ENCODE data around the gene SCNM1. TPM values are rescaled to one million over a fixed set of nuclear protein-coding genes. Genes with fewer than 3 reads are reported as not detected.

The SCNM1 gene
- total RNA-seq (2022; extraction: Qiagen RNA extraction), result 45.2 to 49.4 TPM (median 47.4 TPM) in 5 replicates

DNA sequence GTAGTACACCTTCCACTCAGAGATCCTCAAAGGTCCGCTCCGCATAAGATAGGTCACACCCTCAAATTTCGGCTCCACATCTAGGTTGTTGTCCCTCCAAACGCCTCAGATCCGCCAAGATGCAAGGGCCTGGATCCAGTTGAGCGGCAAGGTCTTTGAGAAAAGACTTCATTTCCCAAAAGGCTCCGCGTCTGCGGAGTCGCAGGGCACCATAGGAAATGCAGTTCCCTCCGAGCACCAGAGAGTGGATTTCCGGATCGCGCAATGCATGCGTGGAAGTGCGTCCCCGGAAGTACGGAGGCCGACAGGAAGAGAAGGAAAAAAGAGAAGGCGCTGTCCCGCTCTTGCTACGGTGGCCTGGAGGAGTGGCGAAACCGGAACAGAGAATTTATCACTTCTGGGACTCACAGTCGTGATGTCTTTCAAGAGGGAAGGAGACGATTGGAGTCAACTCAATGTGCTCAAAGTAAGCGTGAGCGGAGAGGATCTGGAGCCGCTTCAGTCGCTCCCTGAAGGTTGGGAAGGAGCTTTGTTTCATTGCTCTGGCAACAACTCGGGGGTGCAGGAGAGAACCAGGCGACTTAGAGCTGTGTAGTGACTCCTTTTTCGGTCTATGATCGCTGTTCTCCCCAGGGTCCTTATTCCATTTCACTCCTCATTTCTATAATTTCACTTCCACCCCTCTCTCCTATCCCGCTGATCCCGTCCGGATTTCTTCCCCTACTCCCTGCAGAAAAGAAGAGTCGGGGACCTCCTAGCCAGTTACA lies at the start of gene SCNM1, which contains the start of gene LYSMD1:
Gene SCNM1, plus strand, starts transcription at position 407 of the 767 bp plus-strand sequence. Its CDS starts 9 bp downstream, at position 416.
Gene LYSMD1, minus strand, starts transcription at position 165 of the 767 bp plus-strand sequence. CDS start 644 bp downstream, outside the sequence.

GRCh38 chr1:151146412-151147131 lies 19.4 kb upstream of the SCNM1 start, which contains the start of gene SEMA6C:
Gene SEMA6C (minus strand): TSS chr1:151146631. CDS start chr1:151142621, 4,010 bp downstream.

GRCh38 chr1:151156515-151156819 lies 9.5 kb upstream of the SCNM1 start, which contains the start of gene TNFAIP8L2:
Gene TNFAIP8L2 (plus strand): TSS chr1:151156649. CDS start chr1:151158698, 2,049 bp downstream.

DNA sequence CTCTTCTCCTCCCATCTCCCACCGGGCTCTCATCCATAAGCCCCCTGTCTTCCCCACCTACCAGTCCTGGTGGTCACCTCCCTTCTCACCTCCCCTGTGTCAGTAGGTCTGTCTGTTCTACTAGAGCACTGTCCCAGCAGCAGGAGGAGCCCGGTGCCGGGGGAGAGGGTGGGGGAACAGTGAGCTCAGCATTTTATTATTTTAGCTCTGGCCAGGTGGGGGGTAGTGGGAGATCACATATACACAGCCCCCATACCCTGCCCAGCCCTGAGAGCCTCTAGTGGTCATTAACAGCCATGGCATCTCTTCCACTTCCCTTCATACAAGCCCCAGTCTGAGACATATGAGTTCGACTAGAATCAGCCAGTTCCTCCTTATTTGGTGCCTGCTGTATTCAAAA lies 9.9 kb downstream of the SCNM1 start, which contains the start of gene TMOD4:
Gene TMOD4, minus strand, starts transcription at position 119 of the 400 bp plus-strand sequence. CDS start 1,106 bp downstream, outside the sequence.

GRCh38 chr1:151189637-151190445 lies 23.9 kb downstream of the SCNM1 start, which contains the start of gene VPS72:
Gene VPS72 (minus strand): TSS chr1:151190197. CDS start chr1:151190121, 76 bp downstream.

DNA sequence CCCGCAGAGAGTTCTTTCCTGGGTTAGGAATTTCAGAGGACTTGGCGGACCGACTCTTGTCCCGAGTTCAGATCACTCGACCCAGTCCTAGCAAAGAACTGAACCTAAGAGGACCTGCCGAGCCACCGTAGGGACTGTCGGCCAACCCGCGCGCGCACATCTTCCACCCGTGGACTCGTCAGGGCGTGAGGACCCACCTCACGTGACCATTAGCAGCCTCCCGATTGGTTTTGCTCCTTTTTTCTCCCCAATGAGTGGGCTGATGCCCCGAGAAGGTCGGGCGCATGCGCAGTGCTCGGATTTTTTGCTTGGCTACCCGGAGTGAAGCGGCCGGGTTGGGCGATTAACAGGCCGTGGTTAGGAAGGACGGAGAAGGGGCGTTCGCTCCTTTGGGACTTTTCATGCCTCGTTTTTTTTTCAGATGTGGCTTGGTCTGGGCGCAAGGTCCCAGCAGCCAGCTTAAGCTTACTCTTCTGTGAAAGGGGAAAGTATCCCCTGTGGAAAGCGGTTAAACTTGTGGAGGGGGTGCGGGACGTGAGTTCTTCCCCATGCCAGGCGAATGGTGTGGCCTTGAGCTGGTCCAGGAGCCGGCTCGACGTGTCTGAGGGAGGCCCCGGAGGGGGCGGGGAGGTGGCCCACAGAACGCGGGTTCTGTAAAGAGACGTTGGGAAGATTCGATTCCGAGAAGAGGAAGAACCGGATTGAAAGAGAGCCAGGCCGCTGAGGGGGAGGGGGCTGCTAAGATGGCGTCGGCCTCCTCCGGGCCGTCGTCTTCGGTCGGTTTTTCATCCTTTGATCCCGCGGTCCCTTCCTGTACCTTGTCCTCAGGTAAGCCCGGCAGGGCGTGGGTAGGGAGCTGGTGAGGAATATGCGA lies 32.5 kb downstream of the SCNM1 start, which contains the start of gene PIP5K1A:
Gene PIP5K1A, plus strand, starts transcription at position 299 of the 874 bp plus-strand sequence. Its CDS starts 445 bp downstream, at position 744.

Other genes with a start within 250 kb of the SCNM1 start
- gene SETDB1, start 239.8 kb upstream of the SCNM1 start, total RNA-seq (2022; extraction: Qiagen RNA extraction), result 21.6 to 27.7 TPM (median 24.1 TPM) in 5 replicates
- gene CERS2, start 191.3 kb upstream of the SCNM1 start, total RNA-seq (2022; extraction: Qiagen RNA extraction), result 239 to 260 TPM (median 257 TPM) in 5 replicates
- gene ANXA9, start 183.9 kb upstream of the SCNM1 start, total RNA-seq (2022; extraction: Qiagen RNA extraction), result 0.71 to 1.2 TPM (median 0.89 TPM) in 5 replicates
- gene MINDY1, start 159.2 kb upstream of the SCNM1 start, total RNA-seq (2022; extraction: Qiagen RNA extraction), result 2.5 to 3.9 TPM (median 3.3 TPM) in 5 replicates
- 14.7 to 18.6 TPM (median 17.8 TPM) in 5 replicates for gene PRUNE1, start 157.7 kb upstream of the SCNM1 start, total RNA-seq (2022; extraction: Qiagen RNA extraction)
- gene BNIPL, start 129.6 kb upstream of the SCNM1 start, total RNA-seq (2022; extraction: Qiagen RNA extraction), result 0.07 to 0.17 TPM (median 0.11 TPM) in 4 of 5 replicates, not detected in the other
- gene C1orf56, start 118.4 kb upstream of the SCNM1 start, total RNA-seq (2022; extraction: Qiagen RNA extraction), result 5.6 to 8.1 TPM (median 6.4 TPM) in 5 replicates
- 88.2 to 91.9 TPM (median 89.9 TPM) in 5 replicates for gene CDC42SE1, start 106.5 kb upstream of the SCNM1 start, total RNA-seq (2022; extraction: Qiagen RNA extraction)
- 11.9 to 15.4 TPM (median 14.5 TPM) in 5 replicates for gene MLLT11, start 105.7 kb upstream of the SCNM1 start, total RNA-seq (2022; extraction: Qiagen RNA extraction)
- 2.6 to 3.9 TPM (median 3.8 TPM) in 5 replicates for gene GABPB2, start 95.4 kb upstream of the SCNM1 start, total RNA-seq (2022; extraction: Qiagen RNA extraction)
- 1.5 to 2.3 TPM (median 1.5 TPM) in 5 replicates for gene SEMA6C, start 19.5 kb upstream of the SCNM1 start, total RNA-seq (2022; extraction: Qiagen RNA extraction)
- gene TNFAIP8L2, start 9.5 kb upstream of the SCNM1 start, total RNA-seq (2022; extraction: Qiagen RNA extraction), result not detected in 5 replicates
- gene LYSMD1, start 242 bp upstream of the SCNM1 start, total RNA-seq (2022; extraction: Qiagen RNA extraction), result 5.2 to 7.3 TPM (median 7.1 TPM) in 5 replicates
- gene TMOD4, start 9.8 kb downstream of the SCNM1 start, total RNA-seq (2022; extraction: Qiagen RNA extraction), result 0.23 to 0.43 TPM (median 0.35 TPM) in 3 of 5 replicates, not detected in the others
- gene VPS72, start 24.1 kb downstream of the SCNM1 start, total RNA-seq (2022; extraction: Qiagen RNA extraction), result 49.1 to 77.7 TPM (median 52.5 TPM) in 5 replicates
- gene PIP5K1A, start 32.4 kb downstream of the SCNM1 start, total RNA-seq (2022; extraction: Qiagen RNA extraction), result 57.0 to 64.9 TPM (median 60.7 TPM) in 5 replicates
- 173 to 199 TPM (median 198 TPM) in 5 replicates for gene PSMD4, start 88.6 kb downstream of the SCNM1 start, total RNA-seq (2022; extraction: Qiagen RNA extraction)
- 11.3 to 15.1 TPM (median 13.2 TPM) in 5 replicates for gene ZNF687, start 116.2 kb downstream of the SCNM1 start, total RNA-seq (2022; extraction: Qiagen RNA extraction)
- 21.3 to 29.4 TPM (median 28.8 TPM) in 5 replicates for gene PI4KB, start 161.3 kb downstream of the SCNM1 start, total RNA-seq (2022; extraction: Qiagen RNA extraction)
- 18.4 to 23.2 TPM (median 19.2 TPM) in 5 replicates for gene RFX5, start 181.1 kb downstream of the SCNM1 start, total RNA-seq (2022; extraction: Qiagen RNA extraction)
- 6.2 to 7.8 TPM (median 6.6 TPM) in 5 replicates for gene SELENBP1, start 206.6 kb downstream of the SCNM1 start, total RNA-seq (2022; extraction: Qiagen RNA extraction)
- 345 to 394 TPM (median 364 TPM) in 5 replicates for gene PSMB4, start 233.4 kb downstream of the SCNM1 start, total RNA-seq (2022; extraction: Qiagen RNA extraction)